NCI-H187 treated with DMSO at 0.1 percent for 48 hours (cell line): ENCODE measurements around the gene EP300.
"Not testable (repeated sequence)": the region's sequence is repeated elsewhere in the genome, so short reads cannot be mapped to it uniquely, and the experiment has no call there.

Source experiments
- DNase-seq: peaks from one replicate; lab custom pipeline; 2025; lab: John Stamatoyannopoulos, UW

EP300 gene

DNA sequence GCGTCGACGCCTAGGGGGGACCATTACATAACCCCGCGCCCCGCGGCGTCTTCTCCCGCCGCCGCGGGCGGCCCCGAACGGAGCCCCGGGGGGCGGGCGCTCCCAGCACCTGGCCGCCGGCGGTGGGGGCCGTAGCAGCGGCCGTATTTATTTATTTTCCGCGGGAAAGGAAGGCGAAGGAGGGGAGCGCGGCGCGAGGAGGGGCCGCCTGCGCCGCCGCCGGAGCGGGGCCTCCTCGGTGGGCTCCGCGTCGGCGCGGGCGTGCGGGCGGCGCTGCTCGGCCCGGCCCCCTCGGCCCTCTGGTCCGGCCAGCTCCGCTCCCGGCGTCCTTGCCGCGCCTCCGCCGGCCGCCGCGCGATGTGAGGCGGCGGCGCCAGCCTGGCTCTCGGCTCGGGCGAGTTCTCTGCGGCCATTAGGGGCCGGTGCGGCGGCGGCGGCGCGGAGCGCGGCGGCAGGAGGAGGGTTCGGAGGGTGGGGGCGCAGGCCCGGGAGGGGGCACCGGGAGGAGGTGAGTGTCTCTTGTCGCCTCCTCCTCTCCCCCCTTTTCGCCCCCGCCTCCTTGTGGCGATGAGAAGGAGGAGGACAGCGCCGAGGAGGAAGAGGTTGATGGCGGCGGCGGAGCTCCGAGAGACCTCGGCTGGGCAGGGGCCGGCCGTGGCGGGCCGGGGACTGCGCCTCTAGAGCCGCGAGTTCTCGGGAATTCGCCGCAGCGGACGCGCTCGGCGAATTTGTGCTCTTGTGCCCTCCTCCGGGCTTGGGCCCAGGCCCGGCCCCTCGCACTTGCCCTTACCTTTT, at the start of gene EP300:
Gene EP300 (plus strand): TSS at position 570 of the 795 bp plus-strand sequence. CDS start 413 bp downstream, outside the sequence.
- no peak for DNase-seq

DNA sequence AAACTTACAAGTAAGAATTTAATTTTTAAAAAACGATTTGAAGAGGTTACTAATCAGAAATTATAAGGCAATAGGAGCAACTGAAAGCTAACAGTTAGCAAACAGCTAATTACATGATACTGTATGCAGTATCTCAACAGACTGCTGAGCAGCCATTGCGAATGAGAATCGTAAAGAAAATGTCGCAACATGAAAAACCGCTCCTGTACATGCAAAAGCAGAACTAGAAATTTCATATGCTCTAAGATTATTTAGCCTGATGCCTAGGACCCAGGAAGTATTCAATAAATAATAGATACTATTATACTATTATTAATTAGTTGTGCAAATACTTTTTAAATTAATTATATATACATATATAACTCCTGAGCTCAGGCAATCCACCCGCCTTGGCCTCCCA, 48.7 kb upstream of the EP300 start:
- no peak for DNase-seq

DNA sequence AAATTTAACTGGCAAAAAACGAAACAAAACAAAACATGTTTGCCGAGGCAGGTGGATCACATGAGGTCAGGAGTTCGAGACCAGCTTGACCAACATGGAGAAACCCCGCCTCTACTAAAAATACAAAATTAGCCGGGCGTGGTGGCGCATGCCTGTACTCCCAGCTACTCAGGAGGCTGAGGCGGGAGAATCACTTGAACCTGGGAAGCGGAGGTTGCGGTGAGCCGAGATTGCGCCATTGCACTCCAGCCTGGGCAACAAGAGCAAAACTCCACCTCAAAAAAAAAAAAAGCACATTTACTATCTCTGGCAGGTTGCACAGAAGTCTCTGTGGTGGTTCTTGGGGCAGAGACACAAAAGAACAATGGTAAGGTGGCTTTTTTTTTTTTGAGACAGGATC, 46.8 kb upstream of the EP300 start:
- not testable (repeated sequence) for DNase-seq

DNA sequence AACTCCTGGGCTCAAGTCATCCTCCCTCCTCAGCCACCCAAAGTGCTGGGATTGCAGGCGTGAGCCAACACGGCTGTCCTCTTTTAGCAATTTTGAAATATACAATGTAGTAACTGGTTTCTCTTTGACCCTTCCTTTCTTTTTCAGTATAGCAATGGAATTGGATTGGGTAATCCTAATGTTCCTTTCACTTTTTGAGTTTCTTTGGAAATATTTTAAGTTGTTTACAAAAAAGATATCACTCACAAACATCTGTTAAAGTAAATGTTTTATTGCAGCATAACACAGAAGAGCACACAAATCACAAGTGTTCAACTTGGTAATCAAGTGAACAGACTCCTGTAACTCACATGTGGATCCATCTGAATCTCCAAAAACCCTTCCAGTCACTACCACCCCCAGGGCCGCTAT, 44.6 kb upstream of the EP300 start:
- DNase-seq: no peak

DNA sequence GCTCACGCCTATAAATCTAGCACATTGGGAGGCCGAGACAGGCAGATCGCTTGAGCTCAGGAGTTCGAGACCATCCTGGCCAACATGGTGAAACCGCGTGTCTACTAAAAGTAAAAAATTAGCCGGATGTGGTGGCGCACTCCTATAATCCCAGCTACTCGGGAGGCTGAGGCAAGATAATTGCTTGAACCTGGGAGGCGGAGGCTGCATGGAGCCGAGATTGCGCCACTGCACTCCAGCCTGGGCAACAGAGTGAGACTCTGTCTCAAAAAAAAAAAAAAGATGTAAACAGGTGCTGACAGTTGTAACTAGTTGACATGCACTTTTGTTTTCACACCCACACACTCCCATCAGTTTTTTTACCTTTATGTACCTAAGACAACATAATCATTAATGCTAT, 44.0 kb upstream of the EP300 start:
- DNase-seq: not testable (repeated sequence)

DNA sequence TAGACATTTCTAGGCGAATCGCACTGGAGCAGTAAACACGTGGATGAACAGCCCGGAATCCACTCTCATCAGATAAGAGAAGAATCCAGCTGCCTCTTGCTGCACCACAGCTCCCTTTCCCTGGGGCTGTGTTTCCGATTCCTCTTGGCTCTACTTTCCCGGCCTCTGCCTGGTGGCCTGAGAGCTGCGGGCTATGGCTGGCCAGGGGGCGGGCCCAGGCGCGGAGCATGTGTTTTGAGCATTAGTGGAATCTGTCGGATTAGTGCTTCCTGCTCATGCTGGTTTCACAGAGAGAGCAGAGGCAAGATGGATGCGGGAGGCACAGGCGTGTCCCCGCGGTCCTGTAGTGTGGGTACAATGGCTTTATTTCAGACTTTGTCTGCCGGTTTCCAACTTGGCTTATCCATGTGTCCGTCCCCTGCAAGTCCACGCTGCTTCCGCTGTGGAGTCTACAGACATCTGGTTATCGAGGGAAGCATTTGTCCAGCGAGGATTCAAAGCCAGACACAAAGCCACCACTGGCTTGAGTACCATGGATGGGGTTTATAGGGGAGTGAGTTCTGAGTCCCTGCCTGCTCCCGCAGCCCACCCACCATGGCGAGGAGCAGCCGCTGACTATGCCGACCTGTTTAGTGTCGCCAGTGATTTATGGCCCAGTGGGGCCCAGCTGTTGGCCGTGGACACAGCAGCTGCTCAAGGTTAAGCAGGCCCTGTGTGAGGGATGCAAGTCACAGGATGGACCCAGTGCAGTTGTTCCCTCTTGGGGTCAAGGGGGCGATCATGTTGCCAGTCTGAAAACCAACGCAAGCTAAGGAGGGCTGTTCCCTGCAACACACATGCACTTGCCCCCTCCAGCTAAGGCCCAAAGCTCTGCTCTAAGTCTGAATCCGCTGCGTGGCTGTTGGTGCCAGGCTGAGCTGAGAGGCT, 43.3 kb upstream of the EP300 start:
- no peak for DNase-seq

DNA sequence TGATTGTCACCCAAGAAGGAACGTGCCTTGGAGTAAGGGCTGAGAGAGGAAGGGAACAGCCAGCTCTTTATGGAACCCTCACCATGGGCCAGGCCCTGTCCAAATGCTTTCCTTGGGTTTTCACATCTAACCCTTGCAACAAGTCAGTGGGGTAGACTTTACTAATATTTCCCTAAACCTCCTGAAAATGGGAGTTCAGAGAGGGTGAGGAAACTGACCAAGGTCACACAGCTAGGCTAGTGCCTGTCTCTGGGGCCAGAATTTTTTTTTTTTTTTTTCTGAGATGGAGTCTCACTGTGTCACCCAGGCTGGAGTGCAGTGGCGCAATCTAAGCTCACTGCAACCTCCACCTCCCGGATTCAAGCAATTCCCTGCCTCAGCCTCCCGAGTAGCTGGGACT, 42.6 kb upstream of the EP300 start:
- not testable (repeated sequence) for DNase-seq

DNA sequence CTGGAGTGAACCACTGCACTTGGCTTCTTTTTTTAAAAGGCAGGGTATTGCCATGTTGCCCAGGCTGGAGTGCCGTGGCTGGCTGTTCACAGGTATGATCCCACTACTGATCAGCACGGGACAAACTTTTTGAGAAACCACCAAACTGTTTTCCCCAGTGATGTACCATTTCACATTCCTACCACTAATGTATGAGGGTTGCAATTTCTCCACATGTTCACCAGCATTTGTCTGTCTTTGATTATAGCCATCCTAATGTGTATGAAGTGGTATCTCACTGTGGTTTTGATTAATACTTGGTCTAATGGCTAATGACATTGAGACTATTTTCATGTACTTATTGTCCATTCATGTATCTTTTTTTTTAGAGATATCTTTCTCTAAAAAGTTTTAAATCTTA, 41.5 kb upstream of the EP300 start:
- DNase-seq: no peak

DNA sequence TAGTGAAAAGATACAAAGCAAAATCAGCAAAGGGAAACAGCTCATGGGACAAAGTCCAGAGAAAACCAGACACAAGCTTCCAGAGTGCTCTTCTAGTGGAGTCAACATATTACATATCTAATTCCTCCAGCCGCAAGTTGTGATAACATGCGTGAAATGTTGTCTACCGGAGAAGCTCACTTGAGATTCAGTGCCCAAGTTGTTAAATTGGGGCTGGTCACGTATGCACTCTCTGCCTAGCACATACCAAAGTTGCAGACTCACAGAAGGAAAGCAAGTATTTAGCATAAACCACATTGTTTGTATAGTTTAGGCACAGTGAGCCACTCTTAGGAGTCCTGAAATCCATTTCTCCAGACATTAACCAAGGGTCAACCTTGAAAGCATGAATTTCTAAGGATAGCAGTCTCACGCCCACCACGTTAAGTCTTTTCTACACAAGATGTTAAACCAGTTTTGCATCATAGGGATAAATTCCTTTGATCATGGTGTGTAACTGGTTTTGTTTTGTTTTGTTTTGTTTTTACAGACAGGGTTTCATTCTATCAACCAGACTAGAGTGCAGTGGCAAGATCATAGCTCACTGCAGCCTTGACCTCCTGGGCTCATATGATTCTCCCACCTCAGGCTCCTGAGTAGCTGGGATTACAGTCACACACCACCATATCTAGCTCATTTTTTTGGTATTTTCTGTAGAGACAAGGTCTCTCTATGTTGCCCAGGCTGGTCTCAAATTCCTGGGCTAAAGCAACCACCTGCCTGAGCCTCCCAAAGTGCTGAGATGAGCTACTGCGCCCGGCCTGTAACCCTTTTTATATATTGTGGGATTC, 39.5 kb upstream of the EP300 start:
- DNase-seq: no peak

DNA sequence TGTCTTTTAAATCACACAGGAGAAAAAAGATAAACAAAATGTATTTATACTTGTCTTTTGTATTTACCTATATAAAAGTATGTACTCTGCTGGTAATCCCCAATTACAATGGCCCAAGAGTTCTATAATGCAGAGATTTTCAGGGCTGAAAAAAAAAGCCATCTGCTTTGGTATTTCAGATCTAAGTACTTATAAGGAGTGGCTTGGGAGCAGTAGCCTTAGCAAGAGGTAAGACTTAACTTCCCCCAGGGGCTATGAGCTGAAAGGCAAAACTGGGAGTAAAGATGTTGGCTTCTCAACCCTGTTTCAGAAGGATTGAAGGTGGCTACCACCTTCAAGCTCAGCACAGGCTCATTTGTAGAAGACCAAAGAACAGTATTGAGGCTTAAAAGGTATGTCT, 35.3 kb upstream of the EP300 start:
- DNase-seq: no peak

DNA sequence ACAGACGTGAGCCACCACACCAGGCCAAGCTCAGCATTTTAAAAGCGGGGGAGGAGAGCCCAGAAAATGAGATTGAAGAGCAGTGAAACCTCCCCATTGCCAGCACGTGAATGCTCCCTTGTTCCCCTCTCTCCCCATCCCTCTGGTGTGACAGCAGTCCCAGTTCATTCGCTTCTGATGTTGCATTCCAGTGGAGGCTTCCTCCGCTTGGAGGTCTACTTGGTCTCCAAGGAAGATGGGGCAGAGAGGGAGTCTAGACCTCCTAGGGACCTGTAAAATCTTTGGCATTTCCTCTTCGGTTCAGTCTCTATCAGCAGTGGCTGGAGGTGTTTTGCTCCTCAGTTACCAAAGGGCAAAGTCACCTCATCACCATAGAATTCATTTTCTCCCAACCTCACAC, 30.2 kb upstream of the EP300 start:
- no peak for DNase-seq

DNA sequence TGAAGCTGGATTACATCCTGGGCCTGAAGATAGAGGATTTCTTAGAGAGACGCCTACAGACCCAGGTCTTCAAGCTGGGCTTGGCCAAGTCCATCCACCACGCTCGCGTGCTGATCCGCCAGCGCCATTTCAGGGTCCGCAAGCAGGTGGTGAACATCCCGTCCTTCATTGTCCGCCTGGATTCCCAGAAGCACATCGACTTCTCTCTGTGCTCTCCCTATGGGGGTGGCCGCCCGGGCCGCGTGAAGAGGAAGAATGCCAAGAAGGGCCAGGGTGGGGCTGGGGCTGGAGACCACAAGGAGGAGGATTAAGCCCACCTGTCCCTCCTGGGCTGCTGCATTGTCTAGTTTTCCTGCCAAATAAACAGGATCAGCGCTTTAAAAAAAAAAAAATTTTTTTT, 28.1 kb upstream of the EP300 start:
- not testable (repeated sequence) for DNase-seq

DNA sequence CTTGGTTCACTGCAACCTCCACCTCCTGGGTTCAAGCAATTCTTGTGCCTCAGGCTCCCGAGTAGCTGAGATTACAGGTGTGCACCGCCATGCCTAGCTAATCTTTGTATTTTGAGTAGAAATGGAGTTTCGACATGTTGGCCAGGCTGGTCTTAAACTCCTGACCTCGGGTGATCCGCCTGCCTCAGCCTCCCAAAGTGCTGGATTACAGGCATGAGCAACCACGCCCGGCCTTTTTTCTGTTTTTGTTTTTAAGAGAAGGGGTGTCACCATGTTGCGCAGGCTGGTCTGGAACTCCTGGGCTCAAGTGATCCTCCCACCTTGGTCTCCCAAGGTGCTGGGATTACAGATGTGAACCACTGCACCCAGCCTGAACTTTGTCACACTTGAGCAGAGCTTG, 26.1 kb upstream of the EP300 start:
- not testable (repeated sequence) for DNase-seq

DNA sequence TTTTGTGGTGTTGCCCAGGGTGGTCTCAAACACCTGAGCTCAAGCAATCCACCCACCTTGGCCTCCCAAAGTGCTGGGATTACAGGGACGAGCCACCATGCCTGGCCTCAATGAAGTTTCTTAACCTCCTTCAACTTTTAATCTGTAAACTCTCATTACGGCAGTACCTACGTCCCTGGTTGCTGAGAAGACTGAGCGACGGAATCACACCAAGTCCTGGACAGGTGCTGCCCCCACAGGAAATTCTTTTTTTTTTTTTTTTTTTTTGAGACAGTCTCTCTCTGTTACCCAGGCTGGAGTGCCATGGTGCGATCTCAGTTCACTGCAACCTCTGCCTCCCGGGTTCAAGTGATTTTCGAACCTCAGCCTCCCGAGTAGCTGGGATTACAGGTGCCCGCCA, 24.4 kb upstream of the EP300 start:
- DNase-seq: not testable (repeated sequence)

DNA sequence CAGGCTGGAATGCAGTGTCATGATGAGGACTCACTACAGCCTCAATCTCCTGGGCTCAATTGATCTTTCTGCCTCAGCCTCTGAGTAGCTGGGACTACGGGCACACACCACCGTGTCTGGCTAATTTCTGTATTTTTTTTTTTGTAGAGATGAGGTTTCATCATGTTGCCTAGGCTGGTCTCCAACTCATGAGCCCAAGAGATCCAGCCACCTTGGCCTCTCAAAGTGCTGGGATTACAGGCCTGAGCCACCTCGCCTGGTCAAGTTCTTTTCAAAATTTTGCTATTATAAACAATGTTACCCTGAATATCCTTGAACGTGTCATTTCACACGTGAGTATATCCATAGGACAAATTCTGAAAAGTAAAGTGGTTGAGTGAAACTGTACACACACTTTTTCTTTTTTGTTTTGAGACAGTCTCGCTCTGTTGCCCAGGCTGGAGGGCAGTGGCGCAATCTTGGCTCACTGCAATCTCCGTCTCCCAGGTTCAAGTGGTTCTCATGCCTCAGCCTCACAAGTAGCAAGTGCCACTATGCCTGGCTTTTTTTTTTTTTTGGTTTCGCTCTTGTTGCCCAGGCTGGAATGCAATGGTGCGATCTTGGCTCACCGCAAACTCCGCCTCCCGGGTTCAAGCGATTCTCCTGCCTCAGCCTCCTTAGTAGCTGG, 21.6 kb upstream of the EP300 start:
- DNase-seq: no peak

DNA sequence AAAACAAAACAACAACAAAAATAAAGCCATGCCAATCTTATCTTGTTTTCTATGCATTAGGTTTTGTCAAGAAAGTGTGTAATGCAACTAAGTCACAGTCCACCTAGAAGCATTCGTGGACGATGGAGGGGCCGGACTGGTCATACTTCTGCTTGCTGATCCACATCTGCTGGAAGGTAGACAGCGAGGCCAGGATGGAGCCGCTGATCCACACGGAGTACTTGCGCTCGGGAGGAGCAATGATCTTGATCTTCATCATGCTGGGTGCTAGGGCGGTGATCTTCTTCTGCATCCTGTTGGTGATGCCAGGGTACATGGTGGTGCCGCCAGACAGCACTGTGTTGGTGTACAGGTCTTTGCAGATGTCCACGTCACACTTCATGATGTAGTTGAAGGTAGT, 18.3 kb upstream of the EP300 start:
- no peak for DNase-seq

DNA sequence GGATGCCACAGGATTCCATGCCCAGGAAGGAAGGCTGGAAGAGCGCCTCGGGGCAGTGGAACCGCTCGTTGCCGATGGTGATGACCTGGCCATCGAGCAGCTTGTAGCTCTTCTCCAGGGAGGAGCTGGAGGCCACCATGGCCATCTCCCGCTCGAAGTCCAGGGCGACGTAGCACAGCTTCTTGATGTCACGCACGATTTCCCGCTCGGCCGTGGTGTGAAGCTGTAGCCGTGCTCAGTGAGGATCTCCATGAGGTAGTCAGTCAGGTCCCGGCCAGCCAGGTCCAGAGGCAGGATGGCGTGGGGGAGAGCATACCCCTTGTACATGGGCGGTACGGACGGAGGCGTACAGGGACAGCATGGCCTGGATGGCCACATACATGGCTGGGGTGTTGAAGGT, 17.9 kb upstream of the EP300 start:
- no peak for DNase-seq

DNA sequence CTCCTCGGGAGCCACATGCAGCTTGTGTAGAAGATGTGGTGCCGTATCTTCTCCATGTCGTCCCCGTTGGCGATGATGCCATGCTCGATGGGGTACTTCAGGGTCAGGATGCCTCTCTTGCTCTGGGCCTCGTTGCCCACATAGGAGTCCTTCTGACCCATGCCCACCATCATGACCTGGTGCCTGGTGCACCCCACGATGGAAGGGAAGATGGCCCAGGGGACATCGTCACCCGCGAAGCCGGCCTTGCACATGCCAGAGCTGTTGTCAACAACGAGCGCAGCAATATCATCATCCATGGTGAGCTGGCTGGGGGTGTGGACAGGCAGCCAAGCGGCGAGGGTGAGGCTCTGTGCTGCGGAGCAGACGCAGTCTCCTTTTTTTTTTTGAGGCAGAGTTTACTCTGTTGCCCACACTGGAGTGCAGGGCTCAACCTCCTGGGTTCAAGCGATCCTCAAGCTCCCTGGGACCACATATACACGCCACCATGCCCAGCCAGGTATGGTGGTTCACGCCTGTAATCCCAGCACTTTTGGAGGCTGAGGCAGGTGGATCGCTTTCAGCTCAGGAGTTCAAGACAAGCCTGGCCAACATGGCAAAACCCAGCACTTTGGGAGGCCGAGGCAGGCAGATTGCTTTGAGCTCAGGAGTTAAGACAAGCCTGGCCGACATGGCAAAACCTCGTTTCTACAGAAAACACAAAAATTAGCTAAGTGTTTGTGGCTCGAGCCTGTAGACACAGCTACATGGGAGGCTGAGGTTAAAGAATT, 17.3 kb upstream of the EP300 start:
- DNase-seq: no peak

DNA sequence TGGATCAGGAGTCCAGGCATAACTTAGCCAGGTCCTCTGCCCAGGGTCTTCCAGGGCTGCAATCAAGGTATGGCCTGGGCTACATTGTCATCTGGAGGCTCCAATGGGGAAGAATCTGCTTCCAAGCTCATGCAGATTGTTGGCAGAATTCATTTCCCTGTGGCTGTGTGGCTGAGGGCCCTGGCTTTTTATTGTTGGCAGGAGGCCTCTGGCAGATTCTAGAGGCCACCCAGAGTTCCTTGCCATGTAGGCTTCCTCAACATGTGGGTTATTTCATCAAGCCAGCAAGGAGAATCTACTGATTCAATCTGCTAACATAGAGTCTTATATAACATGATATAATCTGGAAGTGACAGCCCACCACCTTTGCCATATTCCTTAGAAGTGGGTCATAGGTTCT, 16.4 kb upstream of the EP300 start:
- DNase-seq: no peak

DNA sequence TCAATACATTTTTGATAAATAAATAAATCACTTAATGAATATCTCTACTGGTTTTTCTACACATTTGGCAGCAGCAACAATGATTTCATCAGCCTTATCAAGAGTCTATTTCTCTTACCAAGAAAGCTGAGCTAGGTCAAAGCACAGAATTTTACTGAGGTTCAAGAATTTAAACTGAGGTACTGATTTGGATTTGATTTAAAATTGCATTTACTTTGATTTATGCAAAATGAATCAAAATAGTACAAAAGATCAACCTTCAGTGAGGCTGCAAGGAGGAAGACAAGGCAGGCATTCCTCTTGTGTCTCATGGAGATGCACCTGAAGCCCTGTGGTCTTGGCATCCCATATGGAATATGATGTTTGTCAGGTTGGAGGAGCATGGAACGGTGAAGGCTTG, 15.5 kb upstream of the EP300 start:
- no peak for DNase-seq

DNA sequence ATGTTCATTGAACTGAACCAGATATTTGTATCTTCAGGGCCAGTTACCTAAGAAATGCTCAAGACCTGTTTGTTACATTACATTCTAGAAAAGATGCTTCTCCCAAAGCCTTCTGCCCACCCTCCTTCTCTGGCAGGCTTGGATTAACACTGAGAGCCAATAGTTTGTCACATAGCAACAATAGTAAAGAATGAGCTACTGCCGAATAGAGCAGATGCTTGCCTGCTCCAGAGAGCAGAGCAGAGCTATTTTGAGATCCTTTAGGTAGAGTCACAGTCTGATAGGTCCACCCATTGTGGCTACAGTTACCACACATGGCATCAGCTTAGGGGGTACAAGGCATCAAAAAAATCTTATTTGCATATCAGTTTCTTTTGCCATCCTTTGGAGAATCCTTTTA, 13.5 kb upstream of the EP300 start:
- DNase-seq: no peak
